Measurements from ENCODE around the gene MYCN. TPM values are rescaled to one million over a fixed set of nuclear protein-coding genes. Genes with fewer than 3 reads are reported as not detected.

MYCN gene
- total RNA-seq (2021; fragmentation: NEBNext Ultra II Directional; extraction: Animal tissue kit (Norgen Biotek cat#: 25700)) (137 and 142 TPM in 2 replicates), polyA plus RNA-seq (2011; rRNA removed) (87.8 and 100 TPM in 2 replicates), polyA minus RNA-seq (2011; rRNA and poly(A)+ RNA removed) (51.6 and 92.6 TPM in 2 replicates)
- polyA plus RNA-seq (2011; cell fraction: cytosol; rRNA removed) = 90.7 TPM
- 82.0 TPM for polyA plus RNA-seq (2011; cell fraction: nucleus; rRNA removed)
- 85.1 to 103 TPM (median 94.3 TPM) in 4 replicates for polyA plus RNA-seq (2012, experiment 1 of 2)
- 144 TPM for polyA plus RNA-seq (2012, experiment 2 of 2)
- 90.2 TPM for polyA plus RNA-seq (2013, experiment 1 of 2)
- 86.8 TPM for polyA plus RNA-seq (2013, experiment 2 of 2)
- 57.2 TPM for polyA minus RNA-seq (2011; cell fraction: cytosol; rRNA and poly(A)+ RNA removed)
- polyA minus RNA-seq (2011; cell fraction: nucleus; rRNA and poly(A)+ RNA removed) = 35.0 TPM
- long read RNA-seq, experiment 1, transcript MYCN-201 (3 exons, 2,602 nt) = major isoform, 14 of 168 reads
- long read RNA-seq, experiment 1, partial matches to known transcripts = 142 of 168 reads
- long read RNA-seq, experiment 1, other reads (novel, unspliced or antisense) = 12 of 168 reads
- long read RNA-seq, experiment 2, partial matches to known transcripts = 0 of 3 reads
- long read RNA-seq, experiment 2, other reads (novel, unspliced or antisense) = 3 of 3 reads

- peak within 1 kb of the TSS; percentile 95 for H4K8ac ChIP-seq (ENCODE audit: extremely low read depth, insufficient read depth, low read length)
- H3K27ac ChIP-seq (ENCODE audit: low read depth, low read length) = peak within 1 kb of the TSS; percentile 80
- H3K18ac ChIP-seq (ENCODE audit: extremely low read depth, low read length) = peak within 1 kb of the TSS; percentile 100
- H2BK20ac ChIP-seq (ENCODE audit: low read length) = peak within 1 kb of the TSS; percentile 90; the same call in 1 of the 2 replicates
- peak within 1 kb of the TSS; percentile 94 for H3K56ac ChIP-seq (replicated peaks; ENCODE audit: insufficient read length, low read depth, low read length)
- ChIA-PET CTCF (ENCODE audit: partially characterized antibody) (interaction anchor here (0.7 to 4.6 kb wide), 84 partner anchors 9 to 662 kb away, joined by 3 to 28 read pairs (median 4); no protein-coding TSS in a partner anchor), POLR2A (ENCODE audit: partially characterized antibody) (interaction anchor here (0.6 to 4.4 kb wide), 24 partner anchors 9 to 502 kb away, joined by 3 to 46 read pairs (median 4); no protein-coding TSS in a partner anchor)
- peaks cover 15% of the 10 kb centered on the region for H3K23me2 ChIP-seq (ENCODE audit: low read depth, low read length)
- peaks cover 32 to 47% of the 10 kb centered on the region in 2 experiments for H3K79me2 ChIP-seq (ENCODE audit: control insufficient read depth in 1 of 2, insufficient read depth in 2 of 2, low read length in 2 of 2)
- peak within 1 kb of the TSS; percentile 93 for H2BK120ac ChIP-seq (replicated peaks; ENCODE audit: low read depth, low read length)
- peak within 1 kb of the TSS; percentile 97 for H2BK5ac ChIP-seq (ENCODE audit: low read depth, low read length)
- peaks cover 15 to 16% of the 10 kb centered on the region in 2 experiments for H4K20me1 ChIP-seq (replicated peaks in 1 of 2; ENCODE audit: control insufficient read depth in 1 of 2, insufficient read depth in 2 of 2, low read length in 2 of 2)
- H3K4me3 ChIP-seq (ENCODE audit: extremely low read depth in 1 of 4, insufficient read depth in 2 of 4, low read depth in 3 of 4, low read length in 4 of 4) = peak within 1 kb of the TSS; percentile 86 to 97 (median 94)
- H2BK15ac ChIP-seq (ENCODE audit: low read length) = peak within 1 kb of the TSS; percentile 97; the same call in 1 of the 2 replicates
- DNase-seq (ENCODE audit: low read depth in 1 of 2, low spot score in 2 of 2) (peak; percentile 74 to 89), FAIRE-seq (peak; percentile 24)
- peak within 1 kb of the TSS; percentile 79 for H3K4me2 ChIP-seq (ENCODE audit: insufficient read depth in 1 of 2, low read depth in 2 of 2, low read length in 2 of 2)
- no peaks in the 10 kb centered on the region for H3K79me1 ChIP-seq (ENCODE audit: low read depth, low read length)
- H4K91ac ChIP-seq (replicated peaks; ENCODE audit: insufficient read length, low read length) = peak within 1 kb of the TSS; percentile 99
- WGBS, 2 experiments (ENCODE audit: extremely low coverage in 1 of 2, insufficient coverage in 1 of 2, insufficient read length in 1 of 2, insufficient replicate concordance in 2 of 2, low coverage in 1 of 2, low lambda C conversion rate in 2 of 2, missing lambda C conversion rate in 1 of 2) = 2% methylated on average over 37 of the region's 47 CpGs; no CpG with 5 or more reads in 1 of the 2 experiments
- peak within 1 kb of the TSS; percentile 97 for H4K5ac ChIP-seq (ENCODE audit: insufficient read length, low read depth, low read length)
- H2AK5ac ChIP-seq (ENCODE audit: low read depth, low read length) = peak within 1 kb of the TSS; percentile 71
- H2BK12ac ChIP-seq (ENCODE audit: low read depth, low read length) = peak within 1 kb of the TSS; percentile 99; the same call in 1 of the 2 replicates
- no peaks in the 10 kb centered on the region for H3K27me3 ChIP-seq (replicated peaks in 1 of 4; ENCODE audit: control insufficient read depth in 3 of 4, extremely low read depth in 1 of 4, insufficient read depth in 3 of 4, low read length in 3 of 4)
- H2AFZ ChIP-seq (ENCODE audit: low read length) = no peak within 1 kb of the TSS
- no peaks in the 10 kb centered on the region for H3K9me3 ChIP-seq (ENCODE audit: insufficient read depth in 2 of 2, low read depth in 1 of 2, low read length in 1 of 2)
- no peak within 1 kb of the TSS for H3K23ac ChIP-seq (ENCODE audit: insufficient read length)
- H3K4ac ChIP-seq (replicated peaks; ENCODE audit: insufficient read length, low read depth, low read length) = peak within 1 kb of the TSS; percentile 99
- H3K14ac ChIP-seq (ENCODE audit: insufficient read length) = no peak within 1 kb of the TSS
- H3K9ac ChIP-seq (replicated peaks in 1 of 4; ENCODE audit: extremely low read depth in 1 of 4, low read depth in 3 of 4, low read length in 3 of 4) = peak within 1 kb of the TSS; percentile 54 to 89 (median 79)
- H3K36me3 ChIP-seq (ENCODE audit: control insufficient read depth in 2 of 4, insufficient read depth in 4 of 4, low read length in 3 of 4) = peaks cover 0 to 29% (median 13%) of the 10 kb centered on the region in 4 experiments; a peak in 3 of 8 replicates
- peaks cover 6 to 23% (median 14%) of the 10 kb centered on the region in 4 experiments; a peak in 5 of 7 replicates for H3K4me1 ChIP-seq (replicated peaks in 1 of 4; ENCODE audit: control insufficient read depth in 3 of 4, insufficient read depth in 4 of 4, low read length in 3 of 4)
- TF ChIP-seq ZNF274 (IDR thresholded peaks at IDR 0.05; ENCODE audit: borderline replicate concordance, extremely low read depth, low read length) (no peak), KDM4A (IDR thresholded peaks at IDR 0.05; ENCODE audit: low read depth, low read length, severe bottlenecking) (peak; percentile 19), ASH2L (IDR thresholded peaks at IDR 0.05; ENCODE audit: low read length) (peak; percentile 26), PHF8 (conservative IDR thresholded peaks at IDR 0.05; ENCODE audit: low read depth, low read length) (peak; percentile 28; the same call in 1 of the 2 replicates), CREB1 (IDR thresholded peaks at IDR 0.05) (no peak), SRF (IDR thresholded peaks at IDR 0.05; ENCODE audit: low read depth, low read length) (no peak), YY1 (IDR thresholded peaks at IDR 0.05; ENCODE audit: low read depth, low read length) (0 out of 2 replicates have a peak, but pooled peaks have one; percentile 45)
Measured at GRCh38 chr2:15939854-15940660, at the start of gene MYCN. TSS of gene MYCN (plus strand) at chr2:15940550. CDS start at chr2:15942065, 1,515 bp downstream.
